ENCODE results near the gene RNF44. TPM values are rescaled to one million over a fixed set of nuclear protein-coding genes. Genes with fewer than 3 reads are reported as not detected.

The RNF44 gene
- total and polyA plus RNA-seq, 2 donors (not counting 3 experiments of a cell fraction or from before 2014, with no cell fraction given) = 19.8 to 50.2 TPM

- H3K4me3 ChIP-seq (replicated peaks in 1 of 3; ENCODE audit: insufficient read depth in 1 of 3, low read depth in 1 of 3, low read length in 3 of 3) = peak overlapping the region; percentile 53 to 79 (median 73)
- no peak overlapping the region for H2AFZ ChIP-seq (ENCODE audit: low read depth, low read length)
- DNase-seq (ENCODE audit: low read depth, low spot score) (peak; percentile 31), FAIRE-seq (peak; percentile 48)
- TF ChIP-seq POLR2AphosphoS5 (IDR thresholded peaks at IDR 0.05; ENCODE audit: insufficient read depth, low read depth, low read length) (no peak), CTCF (IDR thresholded peaks at IDR 0.05; ENCODE audit: extremely low read depth in 1 of 2, insufficient read depth in 1 of 2, low read depth in 1 of 2, low read length in 2 of 2) (no peak), JUN (IDR thresholded peaks at IDR 0.05; ENCODE audit: borderline replicate concordance, insufficient read depth, insufficient read length, low read depth) (no peak), MYC (IDR thresholded peaks at IDR 0.05; ENCODE audit: low read depth, low read length) (no peak), FOS (IDR thresholded peaks at IDR 0.05; ENCODE audit: borderline replicate concordance, insufficient read depth, low read length) (no peak), EZH2 (IDR thresholded peaks at IDR 0.05; ENCODE audit: borderline replicate concordance, low read depth, low read length, severe bottlenecking) (no peak), POLR2A (IDR thresholded peaks at IDR 0.05; ENCODE audit: low read depth, low read length) (no peak), MAX (IDR thresholded peaks at IDR 0.05; ENCODE audit: insufficient read depth, insufficient read length) (no peak)
- H4K20me1 ChIP-seq (replicated peaks; ENCODE audit: control insufficient read depth, extremely low read depth, insufficient read depth, low read length) = no peaks in the 10 kb centered on the region
- POLR2A ChIA-PET = no interaction called here
- H3K4me2 ChIP-seq (ENCODE audit: insufficient read depth, low read length) = peak overlapping the region; percentile 70
- BruUV-seq (replicated peaks) = TSS peak; percentile 15
- CTCF ChIA-PET = interaction anchor here (0.6 to 5.0 kb wide), 5 partner anchors 11 to 806 kb away, joined by 3 to 27 read pairs (median 3); partner anchors contain the start of genes CLTB and FAF2
- H3K4me1 ChIP-seq (ENCODE audit: control insufficient read depth, extremely low read depth, insufficient read depth, low read length) = peaks cover 40% of the 10 kb centered on the region
- peaks cover 33% of the 10 kb centered on the region for H3K79me2 ChIP-seq (ENCODE audit: control insufficient read depth, insufficient read depth, low read length)
- H3K9ac ChIP-seq (replicated peaks; ENCODE audit: extremely low read depth, insufficient read depth, low read length) = peak overlapping the region; percentile 86
- dilution Hi-C loops (cut with MboI; ENCODE audit: extremely low pct_ligation_motif_present, low sequenced_read_pairs) = no loop called here
- peak overlapping the region; percentile 83 for H3K27ac ChIP-seq (ENCODE audit: insufficient read depth, low read depth, low read length)
- H3K9me1 ChIP-seq (replicated peaks; ENCODE audit: control insufficient read depth, extremely low read depth, insufficient read depth, low read length) = no peaks in the 10 kb centered on the region
- H3K9me3 ChIP-seq (replicated peaks; ENCODE audit: control insufficient read depth, insufficient read depth, low read length) = no peaks in the 10 kb centered on the region
- H3K27me3 ChIP-seq (ENCODE audit: control insufficient read depth in 2 of 2, insufficient read depth in 2 of 2, low read length in 2 of 2) = no peaks in the 10 kb centered on the region
- intact Hi-C loops (cut with micrococcal nuclease) = loop anchor here (2.0 to 10.0 kb wide), 4 partner anchors 79 to 959 kb away; partner anchors contain the start of genes KIAA1191 and PDLIM7
- H3K36me3 ChIP-seq (ENCODE audit: control insufficient read depth in 2 of 2, extremely low read depth in 1 of 2, insufficient read depth in 2 of 2, low read length in 2 of 2) = peaks cover 3 to 12% of the 10 kb centered on the region in 2 experiments
Measured at GRCh38 chr5:176535664-176536131, 1.5 kb downstream of the RNF44 start.
